ENCODE measurements around the gene DIP2C. TPM values are rescaled to one million over a fixed set of nuclear protein-coding genes. Genes with fewer than 3 reads are reported as not detected.

The DIP2C gene
- total RNA-seq, 2 donors from 2014 or later = 13.0 to 13.7 TPM

GRCh38 chr10:689121-689451, 382 bp downstream of the DIP2C start:
- Histone ChIP-seq H3K4me3 (ENCODE audit: low read length) (peak overlapping the region; percentile 88), H3K4me1 (ENCODE audit: control insufficient read depth, insufficient read depth, low read length) (peaks cover 13% of the 10 kb centered on the region), H3K27ac (ENCODE audit: low read depth, low read length) (peak overlapping the region; percentile 84), H3K9ac (ENCODE audit: extremely low read depth, low read length, poor library complexity, severe bottlenecking) (peak overlapping the region; percentile 67), H3K27me3 (ENCODE audit: control insufficient read depth, insufficient read depth, low read length, poor library complexity, severe bottlenecking) (no peaks in the 10 kb centered on the region), H3K9me3 (ENCODE audit: control insufficient read depth, low read length) (no peaks in the 10 kb centered on the region), H3K36me3 (ENCODE audit: control insufficient read depth, insufficient read depth, low read length) (no peaks in the 10 kb centered on the region)
- H3K4me1 Mint-ChIP-seq = peaks cover 29% of the 10 kb centered on the region
- TF ChIP-seq CTCF (conservative IDR thresholded peaks at IDR 0.05) = no peak
- no peaks in the 10 kb centered on the region for H3K9me3 Mint-ChIP-seq
- H3K36me3 Mint-ChIP-seq (ENCODE audit: low read depth) = peaks cover 2% of the 10 kb centered on the region
- H3K27ac Mint-ChIP-seq = no peak overlapping the region
- WGBS, 2 experiments (ENCODE audit: insufficient coverage in 1 of 2, insufficient read length in 1 of 2) = 0% methylated on average over 42 of the region's 42 CpGs; no CpG with 5 or more reads in 1 of the 2 experiments
- peaks cover 15% of the 10 kb centered on the region for H3K27me3 Mint-ChIP-seq (ENCODE audit: insufficient read depth)
- H3K4me3 Mint-ChIP-seq = peak overlapping the region; percentile 66
- DNase-seq = no peak

GRCh38 chr10:688312-689120, 952 bp downstream of the DIP2C start:
- Mint-ChIP-seq H3K9me3 (no peaks in the 10 kb centered on the region), H3K27me3 (ENCODE audit: insufficient read depth) (peaks cover 15% of the 10 kb centered on the region), H3K4me1 (peaks cover 23% of the 10 kb centered on the region), H3K36me3 (ENCODE audit: low read depth) (peaks cover 2% of the 10 kb centered on the region), H3K27ac (no peak overlapping the region), H3K4me3 (peak overlapping the region; percentile 66)
- DNase-seq = peak; percentile 81
- Histone ChIP-seq H3K27me3 (ENCODE audit: control insufficient read depth, insufficient read depth, low read length, poor library complexity, severe bottlenecking) (no peaks in the 10 kb centered on the region), H3K9ac (ENCODE audit: extremely low read depth, low read length, poor library complexity, severe bottlenecking) (peak overlapping the region; percentile 67), H3K4me1 (ENCODE audit: control insufficient read depth, insufficient read depth, low read length) (peaks cover 10% of the 10 kb centered on the region), H3K36me3 (ENCODE audit: control insufficient read depth, insufficient read depth, low read length) (no peaks in the 10 kb centered on the region), H3K4me3 (ENCODE audit: low read length) (peak overlapping the region; percentile 88), H3K9me3 (ENCODE audit: control insufficient read depth, low read length) (no peaks in the 10 kb centered on the region), H3K27ac (ENCODE audit: low read depth, low read length) (peak overlapping the region; percentile 84)
- no peak for TF ChIP-seq CTCF (conservative IDR thresholded peaks at IDR 0.05)
- 8 to 11% methylated on average over 5 to 57 of the region's 57 CpGs for WGBS, 2 experiments (ENCODE audit: insufficient coverage in 1 of 2, insufficient read length in 1 of 2)

- peaks cover 4% of the 10 kb centered on the region for H3K4me1 ChIP-seq (ENCODE audit: control insufficient read depth, insufficient read depth, low read length)
- H3K27ac ChIP-seq (ENCODE audit: low read depth, low read length) = no peak overlapping the region
- Mint-ChIP-seq H3K4me1 (peaks cover 19% of the 10 kb centered on the region), H3K27me3 (ENCODE audit: insufficient read depth) (peaks cover 15% of the 10 kb centered on the region), H3K9me3 (no peaks in the 10 kb centered on the region), H3K36me3 (ENCODE audit: low read depth) (peaks cover 2% of the 10 kb centered on the region), H3K4me3 (peak overlapping the region; percentile 66), H3K27ac (no peak overlapping the region)
- no peak for TF ChIP-seq CTCF (conservative IDR thresholded peaks at IDR 0.05)
- DNase-seq = no peak
- H3K9me3 ChIP-seq (ENCODE audit: control insufficient read depth, low read length) = no peaks in the 10 kb centered on the region
- H3K4me3 ChIP-seq (ENCODE audit: low read length) = peak overlapping the region; percentile 88
- H3K27me3 ChIP-seq (ENCODE audit: control insufficient read depth, insufficient read depth, low read length, poor library complexity, severe bottlenecking) = no peaks in the 10 kb centered on the region
- 90 to 98% methylated on average over 11 to 20 of the region's 21 CpGs for WGBS, 2 experiments (ENCODE audit: insufficient coverage in 1 of 2, insufficient read length in 1 of 2)
- H3K36me3 ChIP-seq (ENCODE audit: control insufficient read depth, insufficient read depth, low read length) = no peaks in the 10 kb centered on the region
- no peak overlapping the region for H3K9ac ChIP-seq (ENCODE audit: extremely low read depth, low read length, poor library complexity, severe bottlenecking)
These were observed 1.7 kb downstream of the DIP2C start for GRCh38 chr10:687583-688311.
